Stimulated activated CD8-positive, alpha-beta memory T cell treated with anti-CD3 and anti-CD28 coated beads, Interleukin-4, amount 100 ng/mL, for 4 hours (primary cell): ENCODE measurements around the gene ARHGAP44.
"Not testable (repeated sequence)": the region's sequence is repeated elsewhere in the genome, so short reads cannot be mapped to it uniquely, and the experiment has no call there.

ENCODE experiments used
- DNase-seq, 2 donors: peaks; one replicate each; pipeline ENCODE4 v3.0.0-alpha.2; 2020; ENCODE audit warnings: low read depth in 2 of 2, low spot score in 1 of 2

Gene ARHGAP44

DNA sequence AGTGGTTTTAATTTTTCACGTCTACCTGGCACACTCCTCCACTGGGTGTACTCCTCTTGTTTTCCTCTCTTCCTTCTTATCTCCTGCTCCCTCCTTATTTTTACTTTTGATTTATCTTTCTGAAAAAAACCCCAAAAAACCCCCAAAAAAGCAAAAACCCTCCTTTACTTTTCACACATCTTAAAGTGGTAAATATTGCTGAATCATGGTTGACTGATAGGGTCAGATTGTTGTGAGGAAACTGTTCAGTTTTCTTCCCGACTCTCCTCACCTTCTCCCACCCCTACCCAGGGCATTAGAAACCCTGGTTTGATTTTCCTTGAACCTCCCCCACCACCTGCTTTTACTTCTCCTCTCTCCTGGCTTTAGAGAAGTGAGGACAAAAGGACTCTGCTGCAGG is 25.4 kb downstream of the ARHGAP44 start:
- no peak for DNase-seq

DNA sequence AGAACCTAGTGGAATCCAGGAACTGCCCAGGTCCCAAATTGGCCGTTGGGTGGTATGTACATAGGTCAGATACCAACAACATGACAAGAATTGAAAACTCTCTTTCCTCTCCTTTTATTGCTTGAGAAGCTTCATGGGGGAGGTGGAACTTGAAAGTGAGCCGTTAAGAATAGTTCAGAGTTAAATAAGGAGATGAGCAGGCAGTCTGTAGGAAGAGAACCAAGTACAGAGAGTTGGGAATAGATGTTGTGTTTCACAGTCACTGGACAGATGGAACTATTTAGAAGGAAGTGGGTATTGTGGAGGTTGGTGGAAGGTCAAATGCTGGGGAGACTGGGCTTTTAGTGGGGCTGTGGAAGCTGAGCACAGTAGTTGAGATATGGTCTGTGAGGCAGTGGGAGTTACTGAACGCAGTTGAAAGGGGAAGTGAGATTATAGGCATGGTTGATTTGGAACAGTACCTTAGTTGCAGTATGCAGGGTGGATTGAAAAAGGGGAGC is 26.4 kb downstream of the ARHGAP44 start:
- no peak for DNase-seq

DNA sequence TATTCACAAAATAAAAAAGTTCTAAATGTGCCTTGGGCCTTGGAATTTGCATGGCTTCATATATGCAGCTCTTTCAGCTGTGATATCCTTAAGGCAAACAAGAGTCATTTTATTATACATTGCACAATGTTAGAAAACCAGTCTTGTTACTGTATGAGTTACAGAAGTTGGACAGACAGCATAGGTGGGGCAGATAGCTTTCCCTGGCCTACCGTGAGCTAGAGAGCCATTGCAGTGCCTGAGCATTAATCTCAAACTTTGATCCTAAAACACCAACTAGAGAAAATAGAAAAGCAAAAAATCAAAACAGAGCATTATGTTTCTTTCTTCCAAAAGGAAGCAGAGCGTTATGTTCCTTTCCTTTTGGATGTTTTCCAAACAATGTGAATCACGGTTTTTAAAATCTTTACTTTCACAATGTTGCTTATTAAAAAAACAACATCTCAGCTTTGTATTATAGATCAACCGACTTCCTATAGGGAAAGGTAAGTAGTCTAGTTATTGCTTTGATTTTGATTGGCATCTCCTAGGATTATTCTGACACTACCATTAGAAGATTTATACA is 32.2 kb downstream of the ARHGAP44 start:
- DNase-seq: no peak

DNA sequence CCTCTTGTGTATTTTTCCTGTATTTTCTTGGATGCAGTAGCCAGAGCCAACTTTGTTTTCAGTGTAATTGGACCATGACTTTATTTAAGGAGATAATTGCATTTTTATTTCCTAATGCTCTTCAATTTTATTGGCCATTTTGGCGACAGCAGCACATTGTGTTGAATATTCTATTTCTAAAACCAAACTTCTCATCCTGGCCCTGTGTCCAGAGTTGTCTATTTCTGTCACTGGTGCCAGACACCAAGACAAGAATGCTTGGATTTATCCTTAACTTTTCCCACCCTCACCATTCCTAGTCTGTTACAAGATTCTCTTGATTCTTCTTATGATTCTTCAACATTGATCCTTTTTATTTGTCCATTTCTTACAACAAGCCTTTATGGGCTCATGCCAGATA is 37.1 kb downstream of the ARHGAP44 start:
- DNase-seq: no peak

DNA sequence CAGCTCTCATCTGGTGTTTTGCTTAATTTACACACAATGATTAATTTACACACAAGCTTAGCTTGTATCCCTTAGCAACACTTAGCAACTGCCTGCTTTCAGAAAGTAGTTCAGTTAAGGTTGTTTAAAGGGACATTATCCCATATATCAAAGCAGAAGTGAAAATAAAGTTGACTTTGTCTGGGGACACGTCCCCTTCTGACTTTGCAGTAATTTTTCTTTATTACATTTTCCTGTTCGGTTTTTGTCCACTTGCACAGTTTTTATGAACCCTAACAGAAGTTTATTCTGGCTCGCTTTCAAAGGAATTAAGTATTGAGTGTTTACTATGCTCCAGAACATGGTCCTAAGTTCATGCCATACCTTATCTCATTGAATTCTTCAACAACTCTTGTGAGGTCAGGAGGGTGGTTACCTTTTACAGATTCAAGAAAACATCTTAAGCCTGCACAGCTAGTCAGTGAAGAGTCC is 41.5 kb downstream of the ARHGAP44 start:
- DNase-seq: no peak

DNA sequence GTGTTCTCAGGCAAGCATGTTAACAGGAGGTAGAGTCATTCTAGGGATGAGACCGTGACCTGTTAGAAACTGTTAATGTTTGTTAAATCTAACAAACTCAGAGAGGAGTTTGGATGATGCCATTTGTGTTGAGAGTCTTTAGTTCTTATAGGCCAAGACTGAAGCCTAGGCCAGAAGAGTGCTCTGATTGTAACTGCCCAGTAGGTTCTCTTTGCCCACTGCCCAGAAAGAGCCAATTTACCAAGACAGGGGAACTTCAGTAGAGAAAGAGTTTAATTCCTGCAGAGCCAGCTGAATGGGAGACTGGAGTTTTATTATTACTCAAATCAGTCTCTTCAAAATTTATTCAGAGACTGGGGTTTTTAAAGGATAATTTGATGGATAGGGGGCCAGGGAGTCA is 42.5 kb downstream of the ARHGAP44 start:
- DNase-seq: no peak

DNA sequence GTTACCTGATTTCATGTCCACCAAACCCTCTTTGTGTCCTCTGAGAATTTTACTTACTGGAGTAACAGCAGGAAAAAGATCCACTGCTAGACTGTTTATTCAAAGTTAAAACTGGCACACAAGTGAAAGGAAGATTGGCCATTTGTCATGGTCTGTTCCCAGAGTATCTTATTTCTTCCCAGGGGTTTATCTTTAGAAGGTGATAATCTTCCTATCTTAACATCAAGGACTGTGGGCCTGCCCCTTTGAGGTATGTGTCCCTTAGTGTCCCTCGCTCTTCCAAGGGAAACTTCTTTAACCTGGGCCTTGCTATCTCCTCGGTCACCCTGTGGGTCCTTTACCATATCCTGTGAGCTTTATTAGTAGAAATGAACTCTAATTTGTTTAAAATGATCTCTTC is 49.7 kb downstream of the ARHGAP44 start:
- no peak for DNase-seq

DNA sequence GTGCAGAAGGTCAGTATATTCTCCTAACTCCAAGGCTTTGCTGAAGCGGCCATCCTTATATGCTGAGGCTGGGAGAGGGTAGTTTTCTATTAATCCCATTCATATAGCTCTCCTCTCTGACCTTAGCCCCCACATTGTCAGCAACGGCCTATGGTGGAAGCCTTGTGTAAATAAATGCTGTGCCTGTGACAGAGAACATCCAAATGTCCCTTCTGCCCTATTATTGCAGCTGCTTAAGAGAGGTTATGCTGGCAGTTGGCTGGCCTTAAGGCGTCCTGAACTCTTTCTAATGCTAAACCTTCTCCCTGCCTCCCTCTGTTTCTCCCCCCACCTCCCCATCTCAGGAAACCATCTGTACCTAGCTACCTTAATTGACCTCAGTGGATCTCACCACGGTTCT is 53.6 kb downstream of the ARHGAP44 start:
- DNase-seq: no peak

DNA sequence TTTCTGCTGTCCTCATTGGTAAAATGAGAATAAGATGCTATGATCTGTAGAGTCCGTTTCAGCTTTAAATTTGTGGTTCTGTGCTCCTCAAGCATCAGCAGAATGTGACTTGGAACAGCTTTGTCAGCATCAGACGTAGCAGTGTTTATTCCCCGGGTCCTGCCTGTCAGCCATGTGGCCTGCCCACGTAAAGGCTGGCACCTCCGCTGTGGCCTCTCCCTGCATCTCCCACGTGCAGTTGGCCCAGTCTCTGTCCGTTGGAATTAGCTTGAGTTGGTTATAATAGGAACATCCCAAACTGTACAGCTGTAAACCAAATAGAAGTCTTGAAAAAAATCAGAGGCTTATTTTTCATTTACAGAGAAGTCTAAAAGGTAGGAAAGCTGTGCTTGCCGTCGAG is 61.7 kb downstream of the ARHGAP44 start:
- no peak for DNase-seq

DNA sequence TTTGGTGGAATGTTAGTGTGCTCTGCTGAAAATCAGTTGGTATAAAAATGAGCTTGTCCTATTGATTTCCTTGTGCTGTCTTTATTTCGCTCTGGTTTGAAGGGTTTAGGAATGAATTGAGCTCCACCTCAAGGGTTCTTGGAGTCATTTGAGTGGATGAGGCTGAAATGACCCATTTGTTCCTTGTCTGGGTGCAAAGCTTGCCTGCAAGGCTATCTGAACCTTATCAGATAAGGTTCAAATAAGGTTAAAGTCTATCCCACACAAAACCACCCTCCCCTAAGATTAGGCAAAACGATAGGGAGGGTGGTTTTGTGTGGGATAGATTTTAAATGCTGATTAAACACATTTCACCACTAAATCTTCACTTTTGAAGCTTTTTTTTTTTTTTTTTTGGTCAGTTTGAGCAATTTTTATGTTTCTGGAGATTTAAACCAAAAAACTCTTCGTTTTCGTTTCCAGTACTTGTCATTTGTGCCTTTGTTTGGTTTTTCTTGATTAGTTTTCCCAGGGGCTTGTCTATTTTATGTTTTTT is 62.7 kb downstream of the ARHGAP44 start:
- no peak for DNase-seq

DNA sequence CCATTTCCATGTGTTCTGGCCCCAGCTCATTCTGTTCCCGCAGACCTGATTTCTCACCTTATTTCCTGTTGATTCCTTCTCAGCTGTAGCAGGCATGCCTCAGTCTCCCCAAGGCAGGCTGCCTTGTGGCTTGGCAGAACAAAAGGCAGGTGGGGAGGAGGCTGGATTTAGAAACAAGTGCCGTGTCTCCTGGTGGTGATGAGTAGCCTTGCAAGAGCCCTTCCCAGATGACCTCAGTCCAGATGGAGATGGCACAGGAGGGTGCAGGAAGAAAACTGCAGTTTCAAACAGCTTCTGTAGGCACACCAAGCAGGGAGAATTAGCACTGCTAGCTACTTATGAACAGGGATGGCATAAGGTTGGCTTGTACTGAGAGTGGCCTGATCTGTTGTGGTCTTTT is 64.6 kb downstream of the ARHGAP44 start:
- DNase-seq: no peak

DNA sequence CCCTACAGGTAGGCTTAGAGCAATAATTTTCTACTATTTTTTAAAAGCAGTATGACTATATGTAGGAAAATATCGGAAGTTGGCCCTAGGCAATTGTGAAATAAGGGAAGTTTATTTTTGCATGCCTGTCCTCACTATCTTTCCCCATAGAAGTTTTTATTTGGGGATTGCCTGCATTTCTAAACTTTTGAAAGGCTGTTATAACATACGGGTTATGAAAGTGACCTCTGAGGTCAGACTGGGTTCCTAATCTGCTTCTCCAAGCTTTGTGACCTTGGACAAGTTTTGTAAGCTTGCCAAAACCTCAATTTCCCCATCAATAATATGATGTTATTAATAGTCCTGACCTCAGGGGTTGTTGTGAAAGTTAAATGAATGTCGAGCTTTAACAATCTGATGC is 67.1 kb downstream of the ARHGAP44 start:
- DNase-seq: no peak

DNA sequence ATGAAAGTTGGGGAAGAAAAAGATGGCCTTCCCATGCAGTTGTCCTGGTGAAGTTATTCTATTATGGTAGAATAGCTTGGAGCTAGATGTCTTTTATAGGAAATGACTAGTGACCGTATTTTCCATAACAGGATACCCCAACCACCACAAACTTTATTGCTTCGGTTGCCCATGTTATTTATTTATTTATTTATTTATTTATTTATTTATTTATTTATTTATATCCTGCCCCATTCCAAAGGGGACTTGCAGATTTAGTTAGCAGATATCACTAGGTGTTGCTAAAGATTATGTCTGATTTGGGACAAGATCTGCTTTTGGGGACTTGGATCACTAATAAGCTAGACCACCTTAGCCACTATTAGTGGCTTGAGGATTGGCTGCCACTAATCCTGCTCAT is 68.3 kb downstream of the ARHGAP44 start:
- no peak for DNase-seq

DNA sequence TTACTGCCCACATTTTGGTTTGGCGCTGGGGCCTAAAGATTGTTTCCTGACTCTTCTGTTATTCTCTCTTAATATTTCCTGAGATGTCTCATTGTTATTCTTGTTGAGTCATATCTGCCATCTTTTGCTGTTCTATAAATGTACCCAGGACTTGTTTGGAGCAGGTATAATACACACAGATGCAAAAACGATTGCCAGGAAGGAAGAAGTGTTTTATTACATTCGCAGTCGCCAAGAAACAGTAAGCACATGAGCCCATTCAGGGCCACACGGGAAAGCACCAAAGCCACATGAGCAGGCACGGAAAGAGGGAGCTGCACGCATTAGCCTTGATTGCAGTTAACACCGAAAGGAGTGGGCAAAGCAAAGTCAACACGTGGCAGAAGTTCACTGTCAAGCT is 70.2 kb downstream of the ARHGAP44 start:
- DNase-seq: no peak

DNA sequence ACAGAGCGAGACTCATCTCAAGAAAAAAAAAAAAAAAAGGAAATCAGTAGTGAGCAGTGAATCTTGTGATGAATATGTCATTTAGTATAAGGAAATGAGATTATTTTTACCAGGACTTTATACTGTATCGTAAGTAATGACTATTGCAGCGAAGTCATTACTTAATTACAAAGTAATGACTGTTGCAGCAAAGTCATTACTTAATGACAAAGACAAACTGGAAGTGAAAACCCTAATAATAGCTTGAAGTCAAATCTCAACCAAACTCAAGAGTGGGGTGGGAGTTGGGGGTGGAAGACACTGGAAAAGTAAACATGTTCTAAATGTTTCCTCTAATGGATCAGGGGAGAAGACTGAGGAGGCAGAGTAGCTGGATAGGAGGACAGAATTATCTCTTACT is 76.5 kb downstream of the ARHGAP44 start:
- no peak for DNase-seq

DNA sequence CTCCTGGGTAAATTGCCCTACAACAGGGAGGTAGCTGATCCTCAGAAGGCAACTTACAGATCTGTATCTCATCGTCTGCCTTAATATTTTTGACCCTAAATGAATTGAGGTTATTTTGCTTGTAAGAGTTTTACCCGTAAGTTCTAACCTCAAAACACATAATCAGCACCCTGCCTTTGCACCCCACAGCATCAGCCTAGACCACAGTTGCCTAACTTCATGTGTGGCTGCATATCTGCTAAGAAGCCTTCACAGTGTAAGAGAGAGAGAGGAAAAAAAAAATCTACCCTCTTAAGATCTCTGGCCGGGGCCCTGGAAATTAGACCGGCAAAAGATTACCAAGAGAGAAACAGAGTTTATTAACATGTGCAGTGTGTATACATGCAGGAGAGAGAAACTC is 76.9 kb downstream of the ARHGAP44 start:
- no peak for DNase-seq

DNA sequence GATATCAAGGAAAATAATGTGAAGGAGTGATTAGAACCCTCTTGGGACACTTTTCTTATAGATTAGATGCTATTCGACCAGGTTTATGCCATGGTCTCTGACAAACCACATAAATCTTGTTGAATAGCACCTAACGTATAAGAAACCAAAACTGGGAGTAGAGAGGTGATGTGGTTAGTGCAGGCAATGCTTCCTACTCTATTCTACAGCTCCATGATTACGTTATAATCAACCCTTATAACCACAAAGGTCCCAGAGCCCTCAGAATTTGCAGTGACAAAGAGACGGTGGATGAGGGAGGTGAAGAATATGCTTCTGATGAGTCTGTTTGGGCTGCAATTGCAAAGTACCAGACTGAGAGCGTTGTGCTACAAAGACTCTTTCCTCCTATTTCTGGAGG is 78.4 kb downstream of the ARHGAP44 start:
- DNase-seq: no peak

DNA sequence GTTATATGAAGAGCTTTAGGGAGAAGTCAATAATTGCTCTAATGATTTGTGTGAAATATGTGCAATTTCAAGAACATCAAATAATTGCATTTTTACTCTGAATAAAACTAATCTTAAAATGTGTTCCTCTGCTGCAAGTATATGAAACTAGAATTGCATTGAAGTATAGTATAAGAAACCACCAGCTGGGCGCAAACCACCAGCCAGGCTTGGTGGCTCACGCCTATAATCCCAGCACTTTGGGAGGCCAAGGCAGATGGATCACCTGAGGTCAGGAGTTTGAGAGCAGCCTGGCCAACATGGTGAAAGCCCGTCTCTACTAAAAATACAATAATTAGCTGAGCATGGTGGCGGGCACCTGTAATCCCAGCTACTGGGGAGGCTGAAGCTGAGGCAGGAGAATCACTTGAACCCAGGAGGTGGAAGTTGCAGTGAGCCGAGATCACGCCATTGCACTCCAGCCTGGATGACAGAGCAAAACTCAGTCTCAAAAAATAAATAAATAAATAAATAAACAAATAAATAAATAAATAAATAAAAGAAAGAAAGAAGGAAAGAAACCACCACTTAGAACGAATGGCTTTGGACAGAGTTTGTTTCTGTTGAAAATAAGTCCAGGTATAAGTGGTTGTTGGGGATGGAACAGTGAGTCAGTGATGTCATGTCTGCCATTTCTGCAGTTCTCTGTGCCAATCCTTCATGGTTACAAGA is 84.3 kb downstream of the ARHGAP44 start:
- not testable (repeated sequence) for DNase-seq

DNA sequence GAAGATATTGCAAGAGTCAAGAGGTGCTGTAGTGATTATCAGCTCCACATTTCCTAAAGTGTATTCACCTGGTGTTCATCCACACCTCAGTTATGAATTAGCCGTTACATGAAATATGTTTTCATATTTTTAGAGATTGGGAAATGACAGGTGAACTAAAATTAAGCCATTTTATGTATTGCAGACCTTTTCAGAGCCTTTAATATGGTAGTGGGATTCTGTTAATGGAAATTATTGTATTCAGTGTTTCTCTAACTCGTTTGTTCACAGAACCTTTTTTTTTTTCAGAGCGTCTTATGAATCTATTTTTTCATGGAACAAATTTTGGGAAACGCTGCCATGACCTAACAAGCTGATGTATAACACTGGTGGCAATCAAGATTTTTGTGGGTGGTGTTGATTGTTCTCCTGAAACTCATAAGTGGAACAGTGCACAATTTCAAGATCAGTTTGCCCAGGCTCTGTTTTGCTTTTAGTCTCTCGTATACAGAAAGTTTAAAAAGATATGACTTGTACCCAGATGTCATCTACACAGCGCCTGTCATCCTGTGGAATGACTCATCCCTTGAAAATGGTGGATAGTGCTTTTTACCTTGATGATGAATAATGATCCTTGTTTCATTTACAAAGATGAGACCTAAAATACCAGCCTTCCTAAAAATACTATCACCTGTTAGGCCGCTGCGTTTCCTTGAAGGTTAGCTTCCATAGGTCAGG is 88.8 kb downstream of the ARHGAP44 start:
- no peak for DNase-seq

DNA sequence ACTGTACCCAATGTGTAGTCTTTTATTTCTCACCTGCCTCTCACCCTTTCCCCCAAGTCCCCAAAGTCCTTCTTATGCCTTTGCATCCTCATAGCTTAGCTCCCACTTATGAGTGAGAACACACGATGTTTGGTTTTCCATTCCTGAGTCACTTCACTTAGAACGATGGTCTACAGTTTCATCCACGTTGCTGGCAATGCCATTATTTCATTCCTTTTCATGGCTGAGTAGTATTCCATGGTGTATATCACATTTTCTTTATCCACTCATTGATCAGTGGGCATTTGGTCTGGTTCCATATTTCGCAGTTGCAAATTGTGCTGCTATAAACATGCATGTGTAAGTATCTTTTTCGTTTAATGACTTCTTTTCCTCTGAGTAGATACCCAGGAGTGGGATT is 89.8 kb downstream of the ARHGAP44 start:
- not testable (repeated sequence) for DNase-seq

DNA sequence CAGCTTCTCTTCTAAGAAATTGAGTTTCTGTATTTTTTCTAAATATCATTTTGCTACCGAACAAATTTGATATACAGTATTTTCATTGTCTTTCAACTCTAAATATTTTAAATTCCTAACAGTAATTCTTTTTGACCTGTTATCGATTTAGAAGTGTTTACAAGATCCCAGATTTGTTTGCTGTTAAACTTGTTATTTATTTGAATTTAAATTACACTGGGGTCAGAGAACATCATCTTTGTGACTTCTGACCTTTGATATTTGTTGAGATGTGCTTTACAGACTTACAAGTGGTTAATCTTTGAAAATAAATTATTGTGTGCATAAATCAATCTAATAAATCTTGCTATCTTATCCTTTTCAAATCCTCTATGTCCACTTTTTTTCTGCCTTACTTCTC is 94.2 kb downstream of the ARHGAP44 start:
- DNase-seq: no peak

DNA sequence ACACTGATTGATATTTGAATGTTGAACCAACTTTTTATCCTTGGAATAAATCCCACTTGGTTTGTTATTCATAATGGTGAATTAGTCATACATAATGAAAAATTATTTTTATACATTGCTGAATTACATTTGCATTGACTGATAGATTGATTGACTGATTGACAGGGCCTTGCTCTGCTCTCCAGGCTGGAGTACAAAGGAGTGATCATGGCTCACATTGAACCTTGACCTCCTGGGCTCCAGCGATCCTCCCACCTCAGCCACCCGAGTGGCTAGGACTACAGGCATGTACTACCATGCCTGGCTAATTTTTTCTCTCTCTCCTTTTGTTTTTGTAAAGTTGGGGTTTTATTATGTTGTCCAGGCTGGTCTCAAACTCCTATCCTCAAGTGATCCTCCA is 97.8 kb downstream of the ARHGAP44 start:
- no peak for DNase-seq
